Activated CD4-positive, CD25-positive, alpha-beta regulatory T cell treated with anti-CD3 and anti-CD28 coated beads, Interleukin-2, amount 50 U/mL, for 16 hours (primary cell): Measurements from ENCODE around the gene UNCX.
"Not testable (repeated sequence)": the region's sequence is repeated elsewhere in the genome, so short reads cannot be mapped to it uniquely, and the experiment has no call there.

Experiments used
- DNase-seq: peaks from one replicate; pipeline ENCODE4 v3.0.0-alpha.2; 2020; ENCODE audit warnings: low read depth, low spot score

UNCX gene

GRCh38 chr7:1232623-1233332 lies at the start of gene UNCX:
TSS of gene UNCX (plus strand) at chr7:1232872. CDS start at chr7:1233018, 146 bp downstream.
- no peak for DNase-seq

GRCh38 chr7:1187127-1187526 lies 45.5 kb upstream of the UNCX start:
- no peak for DNase-seq

- DNase-seq, result no peak
Observed at GRCh38 chr7:1188720-1189294, 43.9 kb upstream of the UNCX start.

- DNase-seq, result no peak
Observed at GRCh38 chr7:1189986-1190772, 42.5 kb upstream of the UNCX start.

GRCh38 chr7:1192171-1192676 lies 40.4 kb upstream of the UNCX start:
- no peak for DNase-seq

GRCh38 chr7:1193593-1194424 lies 38.9 kb upstream of the UNCX start:
- DNase-seq, result no peak

- not testable (repeated sequence) for DNase-seq
Observed at GRCh38 chr7:1196441-1196840, 36.2 kb upstream of the UNCX start.

- DNase-seq, result no peak
Observed at GRCh38 chr7:1196950-1197349, 35.7 kb upstream of the UNCX start.

GRCh38 chr7:1197997-1198625 lies 34.6 kb upstream of the UNCX start:
- no peak for DNase-seq

- DNase-seq, result no peak
Observed at GRCh38 chr7:1200045-1200444, 32.6 kb upstream of the UNCX start.

- DNase-seq, result no peak
Observed at GRCh38 chr7:1201916-1202315, 30.8 kb upstream of the UNCX start.

- DNase-seq, result not testable (repeated sequence)
Observed at GRCh38 chr7:1202914-1203313, 29.8 kb upstream of the UNCX start.

GRCh38 chr7:1204460-1205140 lies 28.1 kb upstream of the UNCX start:
- no peak for DNase-seq

- DNase-seq, result not testable (repeated sequence)
Observed at GRCh38 chr7:1205742-1206141, 26.9 kb upstream of the UNCX start.

- DNase-seq, result no peak
Observed at GRCh38 chr7:1209097-1209496, 23.6 kb upstream of the UNCX start.

GRCh38 chr7:1210321-1210978 lies 22.2 kb upstream of the UNCX start:
- DNase-seq, result no peak

- no peak for DNase-seq
Observed at GRCh38 chr7:1210979-1211608, 21.6 kb upstream of the UNCX start.

GRCh38 chr7:1211611-1212010 lies 21.1 kb upstream of the UNCX start:
- no peak for DNase-seq

GRCh38 chr7:1212025-1212424 lies 20.6 kb upstream of the UNCX start:
- DNase-seq, result not testable (repeated sequence)

- no peak for DNase-seq
Observed at GRCh38 chr7:1214516-1214915, 18.2 kb upstream of the UNCX start.
